H1 (cell line): ENCODE results near the gene MAN1C1. TPM values are rescaled to one million over a fixed set of nuclear protein-coding genes. Genes with fewer than 3 reads are reported as not detected.

Experiments
- ATF2 ChIP-seq: IDR thresholded peaks from 2 replicates; pipeline ENCODE4 v1.6.1; 2012; ENCODE audit warnings: low read length, inconsistent platforms
- BACH1 ChIP-seq: IDR thresholded peaks from 2 replicates; pipeline ENCODE4 v1.6.1; 2012; ENCODE audit warnings: low read length, improper control_type of control experiment
- CBX5 ChIP-seq: fragments of 300-800, 300-1000 bp; sonication (generic); IDR thresholded peaks from 2 replicates; pipeline ENCODE4 v1.7.1; 2016; ENCODE audit warnings: antibody characterized with exemption, low read length, low read depth
- CEBPB ChIP-seq: IDR thresholded peaks from 2 replicates; pipeline ENCODE4 v1.6.1; 2012; ENCODE audit warnings: low read depth, low read length
- CTCF ChIP-seq, 3 experiments: IDR thresholded peaks; 1 replicate in 2 of 3; 2 replicates in 1 of 3; pipeline versions ENCODE4 v1.5.1 to v1.6.1; 2011; ENCODE audit warnings: low read length in 3 of 3, mild to moderate bottlenecking in 3 of 3, inconsistent platforms in 2 of 3, low read depth in 1 of 3, moderate library complexity in 1 of 3; ENCODE audit not compliant: insufficient read depth in 1 of 3; ENCODE audit errors: control extremely low read depth in 1 of 3
- E2F6 ChIP-seq: IDR thresholded peaks from 2 replicates; pipeline ENCODE4 v1.6.1; 2012; ENCODE audit warnings: inconsistent platforms
- GABPA ChIP-seq: IDR thresholded peaks from 2 replicates; pipeline ENCODE4 v1.6.1; 2011; ENCODE audit warnings: mild to moderate bottlenecking, low read length, moderate library complexity, borderline replicate concordance; ENCODE audit not compliant: insufficient read depth
- HDAC2 ChIP-seq, 2 experiments: fragments of 300-600 bp in 1 of 2; sonication (generic) in 1 of 2; IDR thresholded peaks; 2 replicates each; pipeline ENCODE4 v1.6.1; 2011 to 2012; ENCODE audit warnings: low read depth in 2 of 2, low read length in 2 of 2, mild to moderate bottlenecking in 2 of 2, moderate library complexity in 2 of 2, borderline replicate concordance in 1 of 2, inconsistent platforms in 1 of 2
- KDM1A ChIP-seq: fragments of 200-600, 300-600 bp; sonication (generic); IDR thresholded peaks from 2 replicates; pipeline ENCODE4 v1.7.1; 2016; ENCODE audit warnings: mild to moderate bottlenecking, low read length, borderline replicate concordance
- MAX ChIP-seq: IDR thresholded peaks from 2 replicates; pipeline ENCODE4 v1.6.1; 2012; ENCODE audit warnings: inconsistent platforms
- NRF1 ChIP-seq: IDR thresholded peaks from 2 replicates; pipeline ENCODE4 v1.6.1; 2011; ENCODE audit warnings: mild to moderate bottlenecking, low read depth, low read length, improper control_type of control experiment
- RAD21 ChIP-seq, 2 experiments: IDR thresholded peaks in 1 of 2; conservative IDR thresholded peaks in 1 of 2; 2 replicates each; pipeline ENCODE4 v1.6.1; 2011; ENCODE audit warnings: low read depth in 2 of 2, low read length in 2 of 2, improper control_type of control experiment in 1 of 2, inconsistent platforms in 1 of 2, mild to moderate bottlenecking in 1 of 2, moderate library complexity in 1 of 2
- SP1 ChIP-seq: IDR thresholded peaks from 2 replicates; pipeline ENCODE4 v1.6.1; 2011; ENCODE audit warnings: low read depth, low read length
- TCF12 ChIP-seq: IDR thresholded peaks from 2 replicates; pipeline ENCODE4 v1.6.1; 2011; ENCODE audit warnings: low read depth, mild to moderate bottlenecking, low read length
- USF2 ChIP-seq: IDR thresholded peaks from 2 replicates; pipeline ENCODE4 v1.6.1; 2011; ENCODE audit warnings: low read length, improper control_type of control experiment
- ZNF274 ChIP-seq: IDR thresholded peaks from 2 replicates; pipeline ENCODE4 v1.7.0; 2012; ENCODE audit warnings: low read length, borderline replicate concordance; ENCODE audit errors: extremely low read depth
- polyA plus RNA-seq, 7 experiments: library from polyadenylated mRNA; depleted of rRNA in 3 of 7; stranded (reverse) in 5 of 7; unstranded in 2 of 7; fragments of >200 nt in 5 of 7; fragments of 200-250 nt in 2 of 7; gene quantifications; 1 replicate in 5 of 7; 2 replicates in 1 of 7; 4 replicates in 1 of 7; pipeline versions ENCODE4 v1.2.1 to v1.2.3, GENCODE V29; 2011 to 2013; ENCODE audit warnings: missing spikeins in 2 of 7, mixed read lengths in 2 of 7
- total RNA-seq: library from RNA; stranded (reverse); fragmentation: NEBNext Ultra II Directional; extraction: Animal tissue kit (Norgen Biotek cat#: 25700); gene quantifications from 2 replicates; pipeline ENCODE4 v1.2.1, GENCODE V29; 2021

Gene MAN1C1
- total and polyA plus RNA-seq, 2 of the 8 experiments (the other 6 are each of a cell fraction or from before 2014, with no cell fraction given), result 7.8 to 15.2 TPM

GRCh38 chr1:25780318-25781129 lies 163.9 kb downstream of the MAN1C1 start (continued):
- no peak for TF ChIP-seq USF2
- TF ChIP-seq TCF12, result peak; percentile 18; the same call in 1 of the 2 replicates
- peak; percentile 96 for TF ChIP-seq E2F6
- TF ChIP-seq CEBPB, result no peak
- no peak for TF ChIP-seq HDAC2 (IDR thresholded peaks at IDR 0.05; ENCODE audit: borderline replicate concordance in 1 of 2, low read depth in 2 of 2, low read length in 2 of 2)
- TF ChIP-seq RAD21 (IDR thresholded peaks at IDR 0.05 in 1 of 2, conservative IDR thresholded peaks at IDR 0.05 in 1 of 2; ENCODE audit: low read depth in 2 of 2, low read length in 2 of 2), result 0 out of 4 replicates have a peak, but pooled peaks of 1 of the 2 experiments have one; percentile 2
- TF ChIP-seq CTCF (IDR thresholded peaks at IDR 0.05; ENCODE audit: control extremely low read depth in 1 of 3, insufficient read depth in 1 of 3, low read depth in 1 of 3, low read length in 3 of 3), result no peak
- no peak for TF ChIP-seq ATF2
- TF ChIP-seq GABPA, result no peak
- TF ChIP-seq CBX5, result no peak
- no peak for TF ChIP-seq BACH1
- no peak for TF ChIP-seq NRF1
- no peak for TF ChIP-seq MAX
- no peak for TF ChIP-seq ZNF274
- TF ChIP-seq SP1, result peak; percentile 51; the same call in 1 of the 2 replicates
- TF ChIP-seq KDM1A, result no peak
